Calu3 (cell line): ENCODE results near the gene INVS. TPM values are rescaled to one million over a fixed set of nuclear protein-coding genes. Genes with fewer than 3 reads are reported as not detected.

ENCODE experiments used
- BruUV-seq: library from RNA; stranded (reverse); fragments of 400-500 nt; replicated peaks from 2 replicates; lab custom pipeline; 2021; lab: Mats Ljungman, UMichigan
- CTCF ChIA-PET: fragments of 300-600 bp; sonication (Branson Sonifier 250); formaldehyde crosslinking; loops from one replicate; lab custom pipeline; 2022; ENCODE audit warnings: antibody characterized with exemption; lab: Charles Lee
- DNase-seq: peaks from one replicate; pipeline ENCODE4 v3.0.0; 2022
- H3K27ac Mint-ChIP-seq: one replicate; pipeline ENCODE4 v1.8.0; 2022; ENCODE audit warnings: mixed read lengths; ENCODE audit not compliant: unreplicated experiment
- H3K27me3 Mint-ChIP-seq: one replicate; pipeline ENCODE4 v1.8.0; 2022; ENCODE audit warnings: mixed read lengths; ENCODE audit not compliant: unreplicated experiment
- H3K36me3 Mint-ChIP-seq: one replicate; pipeline ENCODE4 v1.8.0; 2022; ENCODE audit warnings: mild to moderate bottlenecking, moderate library complexity, mixed read lengths; ENCODE audit not compliant: insufficient read depth, unreplicated experiment
- H3K4me1 Mint-ChIP-seq: one replicate; pipeline ENCODE4 v1.8.0; 2022; ENCODE audit warnings: mild to moderate bottlenecking, low read depth, mixed read lengths; ENCODE audit not compliant: unreplicated experiment
- H3K4me3 Mint-ChIP-seq: one replicate; pipeline ENCODE4 v1.8.0; 2022; ENCODE audit warnings: mild to moderate bottlenecking, low read depth, moderate library complexity, mixed read lengths; ENCODE audit not compliant: unreplicated experiment
- H3K9me3 Mint-ChIP-seq: one replicate; pipeline ENCODE4 v1.8.0; 2022; ENCODE audit warnings: low read depth, mixed read lengths; ENCODE audit not compliant: unreplicated experiment
- CTCF ChIP-seq: fragments of 200-600 bp; IDR thresholded peaks from one replicate; pipeline ENCODE4 v1.8.0; 2022; ENCODE audit warnings: antibody characterized with exemption; ENCODE audit not compliant: unreplicated experiment
- intact Hi-C: fragments of 100-400 bp; cut with micrococcal nuclease; formaldehyde crosslinking; loops from one replicate; pipeline ENCODE4 v1.10.0; 2022; ENCODE audit not compliant: unreplicated experiment
- total RNA-seq: library from RNA; stranded (reverse); gene quantifications from 2 replicates; pipeline ENCODE4 v1.2.3, GENCODE V29; 2022

The INVS gene
- total RNA-seq, 1 experiment from 2014 or later: 12.4 TPM

- Mint-ChIP-seq H3K4me1 (no peaks in the 10 kb centered on the region), H3K27me3 (no peaks in the 10 kb centered on the region), H3K9me3 (no peaks in the 10 kb centered on the region), H3K27ac (no peak overlapping the region), H3K36me3 (no peaks in the 10 kb centered on the region), H3K4me3 (no peak overlapping the region)
- CTCF ChIA-PET: no interaction called here
- intact Hi-C loops: no loop called here
- BruUV-seq: no TSS peak
- no peak for DNase-seq
- TF ChIP-seq CTCF: no peak
These were observed 122.5 kb downstream of the INVS start for GRCh38 chr9:100221538-100221937.

GRCh38 chr9:100222674-100223073, 123.6 kb downstream of the INVS start:
- H3K9me3 Mint-ChIP-seq: no peaks in the 10 kb centered on the region
- intact Hi-C loops: loop anchor here (1.0 kb wide), 1 partner anchor 194 kb away; no protein-coding TSS in a partner anchor
- DNase-seq: no peak
- no peak overlapping the region for H3K4me3 Mint-ChIP-seq
- CTCF ChIA-PET: interaction anchor here (0.7 kb wide), 4 partner anchors 137 to 834 kb away, joined by 3 to 4 read pairs (median 3); no protein-coding TSS in a partner anchor
- no TSS peak for BruUV-seq
- H3K36me3 Mint-ChIP-seq: peaks cover 2% of the 10 kb centered on the region
- no peak for TF ChIP-seq CTCF
- H3K27ac Mint-ChIP-seq: no peak overlapping the region
- H3K4me1 Mint-ChIP-seq: no peaks in the 10 kb centered on the region
- H3K27me3 Mint-ChIP-seq: no peaks in the 10 kb centered on the region

- H3K9me3 Mint-ChIP-seq: no peaks in the 10 kb centered on the region
- CTCF ChIA-PET: no interaction called here
- no peak overlapping the region for H3K27ac Mint-ChIP-seq
- TF ChIP-seq CTCF: no peak
- DNase-seq: no peak
- peaks cover 7% of the 10 kb centered on the region for H3K36me3 Mint-ChIP-seq
- H3K4me3 Mint-ChIP-seq: no peak overlapping the region
- BruUV-seq: no TSS peak
- intact Hi-C loops: no loop called here
- no peaks in the 10 kb centered on the region for H3K4me1 Mint-ChIP-seq
- H3K27me3 Mint-ChIP-seq: no peaks in the 10 kb centered on the region
These were observed 128.6 kb downstream of the INVS start for GRCh38 chr9:100227636-100228035.

GRCh38 chr9:100228352-100228869, 129.4 kb downstream of the INVS start:
- TF ChIP-seq CTCF: no peak
- Mint-ChIP-seq H3K9me3 (no peaks in the 10 kb centered on the region), H3K27me3 (no peaks in the 10 kb centered on the region), H3K36me3 (peaks cover 7% of the 10 kb centered on the region), H3K27ac (no peak overlapping the region), H3K4me1 (no peaks in the 10 kb centered on the region), H3K4me3 (no peak overlapping the region)
- no peak for DNase-seq
- CTCF ChIA-PET: no interaction called here
- intact Hi-C loops: no loop called here
- BruUV-seq: no TSS peak
